ENCODE results near the gene CARD11.

GRCh38 chr7:3063016-3063753 lies 19.5 kb upstream of the CARD11 start:
- TF ChIP-seq SMC3 (IDR thresholded peaks at IDR 0.05; ENCODE audit: low read depth, low read length) (no peak), CTCF (conservative IDR thresholded peaks at IDR 0.05; ENCODE audit: low read depth, low read length) (no peak), POLR2A (IDR thresholded peaks at IDR 0.05; ENCODE audit: low read depth, low read length) (no peak), ELK1 (IDR thresholded peaks at IDR 0.05; ENCODE audit: borderline replicate concordance, low read depth, low read length) (no peak), NFE2L2 (IDR thresholded peaks at IDR 0.05; ENCODE audit: low read depth, low read length) (no peak), CHD1 (IDR thresholded peaks at IDR 0.05; ENCODE audit: low read depth, low read length) (no peak)

All from IMR-90 (cell line).